GM21825 (cell line): Measurements from ENCODE around the gene FES.
A peak's percentile ranks its signal among the peaks of the same experiment; 100 is the strongest.

Source experiments
- ATAC-seq: cut with Tn5 transposase; IDR thresholded peaks from one replicate; pipeline ENCODE4 v1.9.1; 2021; ENCODE audit warnings: mild to moderate bottlenecking, moderate library complexity; ENCODE audit not compliant: unreplicated experiment

FES gene

DNA sequence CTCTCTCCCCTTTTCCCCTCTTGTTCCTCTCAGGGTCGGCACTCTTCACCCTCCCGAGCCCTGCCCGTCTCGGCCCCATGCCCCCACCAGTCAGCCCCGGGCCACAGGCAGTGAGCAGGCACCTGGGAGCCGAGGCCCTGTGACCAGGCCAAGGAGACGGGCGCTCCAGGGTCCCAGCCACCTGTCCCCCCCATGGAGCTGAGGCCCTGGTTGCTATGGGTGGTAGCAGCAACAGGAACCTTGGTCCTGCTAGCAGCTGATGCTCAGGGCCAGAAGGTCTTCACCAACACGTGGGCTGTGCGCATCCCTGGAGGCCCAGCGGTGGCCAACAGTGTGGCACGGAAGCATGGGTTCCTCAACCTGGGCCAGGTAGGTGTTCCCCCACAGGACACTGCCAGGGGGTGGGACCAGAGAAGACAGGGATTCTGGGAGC lies 8.7 kb upstream of the FES start:
- no peak for ATAC-seq

DNA sequence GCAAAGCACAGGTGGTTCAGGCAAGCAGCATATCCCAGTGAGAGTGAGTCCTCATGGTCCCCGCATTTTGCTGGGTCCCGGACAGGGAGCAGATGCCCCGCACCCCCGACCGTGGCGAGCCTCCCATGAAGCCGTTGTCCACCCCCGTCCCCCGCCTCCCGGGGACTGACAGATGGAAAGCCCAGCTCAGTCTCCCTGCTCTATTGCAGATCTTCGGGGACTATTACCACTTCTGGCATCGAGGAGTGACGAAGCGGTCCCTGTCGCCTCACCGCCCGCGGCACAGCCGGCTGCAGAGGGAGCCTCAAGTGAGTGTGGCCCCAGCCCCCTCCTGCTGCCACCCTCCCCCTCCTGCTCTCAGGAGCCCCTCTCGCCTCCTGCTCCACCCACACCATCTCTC lies 8.3 kb upstream of the FES start:
- ATAC-seq = no peak

DNA sequence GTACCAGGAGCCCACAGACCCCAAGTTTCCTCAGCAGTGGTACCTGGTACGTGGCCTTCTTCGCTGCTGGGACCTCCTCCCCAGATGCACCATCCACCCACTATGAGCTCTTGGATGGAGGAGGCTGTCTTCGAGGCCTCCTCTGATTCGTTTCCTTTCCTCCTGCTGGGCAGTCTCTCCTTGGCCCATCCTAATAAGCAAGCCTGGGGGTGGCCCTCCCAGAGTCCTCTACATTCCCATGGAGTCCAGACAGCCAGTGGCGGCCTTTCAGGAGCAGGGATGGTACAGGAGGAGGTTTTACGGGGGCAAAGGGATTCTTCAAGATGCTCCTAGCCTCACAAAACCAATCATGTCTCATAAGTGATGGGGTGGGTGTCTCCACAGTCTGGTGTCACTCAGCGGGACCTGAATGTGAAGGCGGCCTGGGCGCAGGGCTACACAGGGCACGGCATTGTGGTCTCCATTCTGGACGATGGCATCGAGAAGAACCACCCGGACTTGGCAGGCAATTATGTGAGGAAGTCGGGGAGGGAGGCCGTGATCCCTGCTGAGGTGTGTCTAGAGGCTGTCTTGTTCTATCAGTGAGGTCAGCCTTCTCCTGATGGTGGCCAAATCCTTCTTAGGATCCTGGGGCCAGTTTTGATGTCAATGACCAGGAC lies 7.7 kb upstream of the FES start:
- ATAC-seq = no peak

DNA sequence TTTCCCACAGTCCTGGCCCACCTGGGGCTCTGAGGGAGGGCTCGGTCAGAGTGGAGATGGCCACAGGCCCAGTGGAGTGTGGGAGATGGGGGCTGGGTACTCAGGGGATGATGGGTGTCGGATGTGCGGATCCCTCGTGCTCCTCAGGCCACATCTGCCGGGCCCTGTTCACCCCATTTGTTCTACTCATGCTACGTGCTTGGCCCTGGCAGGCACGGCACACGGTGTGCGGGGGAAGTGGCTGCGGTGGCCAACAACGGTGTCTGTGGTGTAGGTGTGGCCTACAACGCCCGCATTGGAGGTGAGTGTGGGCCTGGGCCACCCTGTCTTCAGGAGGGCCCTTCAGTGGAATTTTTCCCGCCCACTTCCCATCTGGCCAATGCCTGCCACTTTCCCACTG lies 7.0 kb upstream of the FES start:
- ATAC-seq = no peak

DNA sequence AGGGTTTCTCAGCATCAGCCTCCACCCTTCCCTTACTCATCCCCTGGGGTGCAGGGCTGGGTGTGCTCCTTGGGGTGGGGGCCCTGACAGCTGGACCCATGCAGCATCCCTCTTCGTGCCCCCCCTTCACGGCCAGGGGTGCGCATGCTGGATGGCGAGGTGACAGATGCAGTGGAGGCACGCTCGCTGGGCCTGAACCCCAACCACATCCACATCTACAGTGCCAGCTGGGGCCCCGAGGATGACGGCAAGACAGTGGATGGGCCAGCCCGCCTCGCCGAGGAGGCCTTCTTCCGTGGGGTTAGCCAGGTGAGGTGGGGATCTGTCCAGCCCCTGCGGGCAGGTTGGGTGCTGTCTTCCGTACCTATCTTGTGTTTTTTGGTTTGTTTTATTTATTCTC lies 6.3 kb upstream of the FES start:
- no peak for ATAC-seq

DNA sequence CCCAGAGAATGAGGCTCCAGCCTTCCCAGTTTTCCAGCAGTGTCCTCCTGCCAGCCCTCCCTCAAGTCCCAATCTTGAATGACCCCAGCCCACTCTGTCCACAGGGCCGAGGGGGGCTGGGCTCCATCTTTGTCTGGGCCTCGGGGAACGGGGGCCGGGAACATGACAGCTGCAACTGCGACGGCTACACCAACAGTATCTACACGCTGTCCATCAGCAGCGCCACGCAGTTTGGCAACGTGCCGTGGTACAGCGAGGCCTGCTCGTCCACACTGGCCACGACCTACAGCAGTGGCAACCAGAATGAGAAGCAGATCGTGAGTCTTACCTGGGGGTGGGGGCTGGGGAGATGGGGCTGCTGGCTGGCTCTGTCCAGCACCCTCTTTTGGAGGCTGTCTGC lies 5.6 kb upstream of the FES start:
- no peak for ATAC-seq

DNA sequence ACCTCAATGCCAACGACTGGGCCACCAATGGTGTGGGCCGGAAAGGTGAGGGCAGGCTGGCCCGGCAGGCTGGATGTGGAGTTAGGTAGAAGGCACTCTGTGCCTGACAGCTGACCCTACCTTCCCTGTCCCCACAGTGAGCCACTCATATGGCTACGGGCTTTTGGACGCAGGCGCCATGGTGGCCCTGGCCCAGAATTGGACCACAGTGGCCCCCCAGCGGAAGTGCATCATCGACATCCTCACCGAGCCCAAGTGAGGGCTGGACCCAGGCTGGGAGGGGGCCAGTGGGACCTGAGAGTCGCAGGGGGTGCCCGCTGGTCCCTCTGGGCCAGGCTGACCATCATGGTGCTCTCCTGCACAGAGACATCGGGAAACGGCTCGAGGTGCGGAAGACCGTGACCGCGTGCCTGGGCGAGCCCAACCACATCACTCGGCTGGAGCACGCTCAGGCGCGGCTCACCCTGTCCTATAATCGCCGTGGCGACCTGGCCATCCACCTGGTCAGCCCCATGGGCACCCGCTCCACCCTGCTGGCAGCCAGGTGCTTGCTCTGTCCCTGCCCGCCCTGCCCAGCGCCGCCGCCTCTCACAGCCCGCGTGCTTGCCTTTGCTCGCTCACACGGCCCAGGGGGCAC lies 4.5 kb upstream of the FES start:
- no peak for ATAC-seq

DNA sequence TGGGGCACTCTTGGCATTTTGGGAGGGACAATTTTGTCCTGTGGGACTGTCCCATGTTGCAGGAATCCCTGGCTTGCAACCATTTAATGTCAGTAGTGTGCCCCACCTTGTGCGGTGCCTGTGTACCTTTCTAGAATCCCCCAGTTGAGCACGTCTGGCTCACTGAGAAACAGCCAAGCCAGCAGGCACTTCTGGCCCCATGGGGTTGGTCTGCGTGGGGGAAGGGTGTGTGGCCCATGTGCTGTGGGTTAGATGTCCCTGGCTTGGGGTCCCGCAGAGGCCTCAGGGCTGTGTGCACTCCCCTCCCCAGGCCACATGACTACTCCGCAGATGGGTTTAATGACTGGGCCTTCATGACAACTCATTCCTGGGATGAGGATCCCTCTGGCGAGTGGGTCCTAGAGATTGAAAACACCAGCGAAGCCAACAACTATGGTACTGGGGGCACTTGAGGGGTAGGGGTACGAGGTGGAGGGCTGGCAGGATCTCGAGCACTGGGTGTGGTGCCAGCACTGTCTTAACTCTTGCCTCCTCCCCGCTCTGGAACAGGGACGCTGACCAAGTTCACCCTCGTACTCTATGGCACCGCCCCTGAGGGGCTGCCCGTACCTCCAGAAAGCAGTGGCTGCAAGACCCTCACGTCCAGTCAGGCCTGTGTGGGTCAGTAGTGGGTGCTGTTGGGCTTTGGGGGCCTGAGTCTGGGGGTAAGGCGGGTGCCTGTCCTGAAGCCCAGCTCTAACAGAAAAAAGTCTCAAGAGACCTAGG lies 3.7 kb upstream of the FES start:
- no peak for ATAC-seq

DNA sequence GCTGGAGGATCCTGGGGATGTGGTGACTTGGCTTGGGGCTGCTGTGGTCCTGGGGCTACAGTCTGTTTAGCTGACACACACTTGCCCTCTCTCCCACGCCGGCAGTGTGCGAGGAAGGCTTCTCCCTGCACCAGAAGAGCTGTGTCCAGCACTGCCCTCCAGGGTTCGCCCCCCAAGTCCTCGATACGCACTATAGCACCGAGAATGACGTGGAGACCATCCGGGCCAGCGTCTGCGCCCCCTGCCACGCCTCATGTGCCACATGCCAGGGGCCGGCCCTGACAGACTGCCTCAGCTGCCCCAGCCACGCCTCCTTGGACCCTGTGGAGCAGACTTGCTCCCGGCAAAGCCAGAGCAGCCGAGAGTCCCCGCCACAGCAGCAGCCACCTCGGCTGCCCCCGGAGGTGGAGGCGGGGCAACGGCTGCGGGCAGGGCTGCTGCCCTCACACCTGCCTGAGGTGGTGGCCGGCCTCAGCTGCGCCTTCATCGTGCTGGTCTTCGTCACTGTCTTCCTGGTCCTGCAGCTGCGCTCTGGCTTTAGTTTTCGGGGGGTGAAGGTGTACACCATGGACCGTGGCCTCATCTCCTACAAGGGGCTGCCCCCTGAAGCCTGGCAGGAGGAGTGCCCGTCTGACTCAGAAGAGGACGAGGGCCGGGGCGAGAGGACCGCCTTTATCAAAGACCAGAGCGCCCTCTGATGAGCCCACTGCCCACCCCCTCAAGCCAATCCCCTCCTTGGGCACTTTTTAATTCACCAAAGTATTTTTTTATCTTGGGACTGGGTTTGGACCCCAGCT lies 2.9 kb upstream of the FES start:
- no peak for ATAC-seq

DNA sequence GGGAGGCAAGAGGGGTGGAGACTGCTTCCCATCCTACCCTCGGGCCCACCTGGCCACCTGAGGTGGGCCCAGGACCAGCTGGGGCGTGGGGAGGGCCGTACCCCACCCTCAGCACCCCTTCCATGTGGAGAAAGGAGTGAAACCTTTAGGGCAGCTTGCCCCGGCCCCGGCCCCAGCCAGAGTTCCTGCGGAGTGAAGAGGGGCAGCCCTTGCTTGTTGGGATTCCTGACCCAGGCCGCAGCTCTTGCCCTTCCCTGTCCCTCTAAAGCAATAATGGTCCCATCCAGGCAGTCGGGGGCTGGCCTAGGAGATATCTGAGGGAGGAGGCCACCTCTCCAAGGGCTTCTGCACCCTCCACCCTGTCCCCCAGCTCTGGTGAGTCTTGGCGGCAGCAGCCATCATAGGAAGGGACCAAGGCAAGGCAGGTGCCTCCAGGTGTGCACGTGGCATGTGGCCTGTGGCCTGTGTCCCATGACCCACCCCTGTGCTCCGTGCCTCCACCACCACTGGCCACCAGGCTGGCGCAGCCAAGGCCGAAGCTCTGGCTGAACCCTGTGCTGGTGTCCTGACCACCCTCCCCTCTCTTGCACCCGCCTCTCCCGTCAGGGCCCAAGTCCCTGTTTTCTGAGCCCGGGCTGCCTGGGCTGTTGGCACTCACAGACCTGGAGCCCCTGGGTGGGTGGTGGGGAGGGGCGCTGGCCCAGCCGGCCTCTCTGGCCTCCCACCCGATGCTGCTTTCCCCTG lies 2.2 kb upstream of the FES start:
- ATAC-seq = no peak

DNA sequence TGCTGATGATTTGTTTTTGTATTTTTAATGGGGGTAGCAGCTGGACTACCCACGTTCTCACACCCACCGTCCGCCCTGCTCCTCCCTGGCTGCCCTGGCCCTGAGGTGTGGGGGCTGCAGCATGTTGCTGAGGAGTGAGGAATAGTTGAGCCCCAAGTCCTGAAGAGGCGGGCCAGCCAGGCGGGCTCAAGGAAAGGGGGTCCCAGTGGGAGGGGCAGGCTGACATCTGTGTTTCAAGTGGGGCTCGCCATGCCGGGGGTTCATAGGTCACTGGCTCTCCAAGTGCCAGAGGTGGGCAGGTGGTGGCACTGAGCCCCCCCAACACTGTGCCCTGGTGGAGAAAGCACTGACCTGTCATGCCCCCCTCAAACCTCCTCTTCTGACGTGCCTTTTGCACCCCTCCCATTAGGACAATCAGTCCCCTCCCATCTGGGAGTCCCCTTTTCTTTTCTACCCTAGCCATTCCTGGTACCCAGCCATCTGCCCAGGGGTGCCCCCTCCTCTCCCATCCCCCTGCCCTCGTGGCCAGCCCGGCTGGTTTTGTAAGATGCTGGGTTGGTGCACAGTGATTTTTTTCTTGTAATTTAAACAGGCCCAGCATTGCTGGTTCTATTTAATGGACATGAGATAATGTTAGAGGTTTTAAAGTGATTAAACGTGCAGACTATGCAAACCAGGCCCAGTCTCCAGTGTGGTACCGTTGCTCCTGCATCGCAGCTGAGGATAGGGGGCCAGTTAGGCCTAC lies 1.4 kb upstream of the FES start:
- ATAC-seq = no peak

DNA sequence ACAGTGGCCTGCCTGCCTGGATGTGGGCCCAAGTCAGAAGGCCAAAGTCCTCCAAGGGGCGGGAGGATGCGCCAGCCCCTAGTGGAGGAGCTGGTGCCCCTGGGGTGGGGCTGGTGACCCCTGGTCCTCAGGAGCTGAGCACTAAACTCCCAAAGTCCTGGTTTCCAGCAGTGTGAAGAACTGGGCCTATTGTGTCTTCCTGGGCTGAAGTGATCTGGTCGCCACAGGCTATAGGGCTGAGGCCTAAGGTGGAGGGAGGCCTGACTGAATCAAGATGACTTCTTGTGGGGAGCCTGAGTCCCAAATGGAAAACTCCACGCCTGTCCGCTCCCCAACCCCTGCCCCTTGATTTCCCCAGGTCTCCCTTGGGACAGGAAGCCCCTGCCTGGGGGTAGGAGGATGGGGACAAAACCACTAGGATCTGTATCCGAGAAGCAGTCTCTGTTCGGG lies 753 bp upstream of the FES start:
- no peak for ATAC-seq

DNA sequence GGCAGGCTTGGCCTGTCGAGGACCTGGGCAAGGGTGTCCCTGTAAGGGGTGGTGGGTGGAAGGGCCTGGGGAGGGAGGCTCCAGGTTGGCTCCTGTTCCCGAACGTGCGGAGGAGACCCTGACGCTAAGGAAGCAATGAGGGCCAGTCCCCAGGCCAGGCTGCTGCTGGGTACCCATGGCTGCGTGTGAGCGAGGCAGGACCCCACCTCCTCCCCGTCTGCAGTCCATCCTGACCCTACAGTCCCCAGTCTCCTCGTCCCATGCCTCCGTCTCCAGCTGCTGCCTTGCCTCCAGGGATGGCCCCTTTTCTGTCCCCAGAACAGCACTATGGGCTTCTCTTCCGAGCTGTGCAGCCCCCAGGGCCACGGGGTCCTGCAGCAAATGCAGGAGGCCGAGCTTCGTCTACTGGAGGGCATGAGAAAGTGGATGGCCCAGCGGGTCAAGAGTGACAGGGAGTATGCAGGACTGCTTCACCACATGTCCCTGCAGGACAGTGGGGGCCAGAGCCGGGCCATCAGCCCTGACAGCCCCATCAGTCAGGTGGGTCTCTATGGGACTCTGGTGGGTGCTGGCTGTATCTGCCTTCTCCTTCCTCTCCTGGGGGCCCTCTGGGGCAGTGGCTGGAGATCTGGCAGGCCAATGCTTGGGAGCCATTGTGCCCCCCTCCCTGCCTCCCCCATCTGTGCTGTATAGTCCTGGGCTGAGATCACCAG lies 571 bp downstream of the FES start:
- ATAC-seq = no peak

DNA sequence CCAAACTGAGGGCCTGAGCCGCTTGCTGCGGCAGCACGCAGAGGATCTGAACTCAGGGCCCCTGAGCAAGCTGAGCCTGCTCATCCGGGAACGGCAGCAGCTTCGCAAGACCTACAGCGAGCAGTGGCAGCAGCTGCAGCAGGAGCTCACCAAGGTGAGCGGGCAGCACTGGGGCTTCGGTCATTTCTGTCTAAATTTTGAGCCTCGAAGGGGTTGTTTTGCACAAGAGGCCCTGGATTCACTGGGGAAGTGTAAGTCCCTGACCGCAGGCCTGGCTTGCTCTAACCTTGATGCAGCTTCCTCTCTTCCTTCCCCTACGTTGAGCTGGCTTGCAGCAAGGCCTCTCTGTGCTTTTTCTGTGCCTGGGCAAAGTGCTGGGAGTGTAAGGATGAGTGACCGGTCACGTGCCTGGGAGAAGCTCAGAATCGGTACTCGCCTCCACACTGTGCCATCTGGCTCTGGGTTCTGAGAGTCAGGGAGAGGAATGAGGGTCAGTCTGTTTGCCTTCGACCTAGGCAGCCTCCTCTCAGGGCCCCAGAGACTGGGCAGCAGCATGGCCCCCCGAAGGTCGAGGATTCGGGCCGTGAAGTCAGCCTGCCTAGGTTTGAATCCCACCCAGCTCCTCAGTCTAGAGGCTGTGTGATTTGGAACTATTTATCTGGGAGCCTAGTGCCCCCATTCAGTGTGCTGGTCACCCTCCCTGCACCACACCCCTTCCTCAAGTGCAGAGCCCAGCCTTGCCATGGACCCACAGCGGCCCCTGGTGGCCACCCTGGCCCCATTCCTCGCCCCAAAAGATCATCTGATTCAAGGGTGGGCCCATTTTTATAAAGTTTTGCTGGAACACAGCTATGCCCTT lies 1.4 kb downstream of the FES start:
- ATAC-seq = peak; percentile 37

DNA sequence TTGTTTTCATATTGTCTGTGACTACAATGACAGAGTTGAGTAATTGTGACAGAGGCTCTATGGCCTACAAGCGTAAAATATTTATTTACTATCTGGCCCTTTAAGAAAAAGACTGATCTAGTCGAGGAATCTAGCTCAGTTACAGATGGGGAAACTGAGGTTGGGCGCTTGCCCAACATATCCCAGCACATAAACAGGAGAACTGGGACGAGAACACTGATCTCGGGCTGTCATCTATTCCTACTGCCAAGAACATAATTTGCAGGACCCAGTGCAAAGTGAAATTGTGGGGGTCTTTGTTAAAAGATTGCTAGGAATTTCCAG lies 1.9 kb downstream of the FES start:
- ATAC-seq = no peak

DNA sequence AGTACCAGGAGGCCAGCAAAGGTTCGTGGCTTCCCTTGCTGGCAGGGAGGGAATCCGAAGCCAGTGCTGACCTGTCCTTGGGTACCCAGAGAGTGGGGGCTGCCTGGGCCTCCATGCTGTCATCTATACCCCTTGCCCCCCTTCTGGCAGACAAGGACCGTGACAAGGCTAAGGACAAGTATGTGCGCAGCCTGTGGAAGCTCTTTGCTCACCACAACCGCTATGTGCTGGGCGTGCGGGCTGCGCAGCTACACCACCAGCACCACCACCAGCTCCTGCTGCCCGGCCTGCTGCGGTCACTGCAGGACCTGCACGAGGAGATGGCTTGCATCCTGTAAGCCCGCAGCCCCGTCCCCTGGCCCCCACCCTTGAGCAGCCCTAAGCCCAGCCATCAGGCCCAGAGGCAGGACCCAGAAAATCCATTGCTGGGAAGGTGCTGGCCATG lies 2.8 kb downstream of the FES start:
- ATAC-seq = no peak

DNA sequence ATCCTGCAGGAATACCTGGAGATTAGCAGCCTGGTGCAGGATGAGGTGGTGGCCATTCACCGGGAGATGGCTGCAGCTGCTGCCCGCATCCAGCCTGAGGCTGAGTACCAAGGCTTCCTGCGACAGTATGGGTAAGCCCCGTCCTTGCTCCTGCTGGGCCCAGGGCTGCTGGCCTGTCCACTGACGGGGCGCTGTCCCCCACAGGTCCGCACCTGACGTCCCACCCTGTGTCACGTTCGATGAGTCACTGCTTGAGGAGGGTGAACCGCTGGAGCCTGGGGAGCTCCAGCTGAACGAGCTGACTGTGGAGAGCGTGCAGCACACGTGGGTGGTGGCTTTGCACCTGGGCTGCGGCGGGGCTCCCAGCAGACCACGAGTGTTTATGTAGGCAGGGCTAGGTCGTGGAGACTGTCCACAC lies 5.0 kb downstream of the FES start:
- ATAC-seq = no peak

DNA sequence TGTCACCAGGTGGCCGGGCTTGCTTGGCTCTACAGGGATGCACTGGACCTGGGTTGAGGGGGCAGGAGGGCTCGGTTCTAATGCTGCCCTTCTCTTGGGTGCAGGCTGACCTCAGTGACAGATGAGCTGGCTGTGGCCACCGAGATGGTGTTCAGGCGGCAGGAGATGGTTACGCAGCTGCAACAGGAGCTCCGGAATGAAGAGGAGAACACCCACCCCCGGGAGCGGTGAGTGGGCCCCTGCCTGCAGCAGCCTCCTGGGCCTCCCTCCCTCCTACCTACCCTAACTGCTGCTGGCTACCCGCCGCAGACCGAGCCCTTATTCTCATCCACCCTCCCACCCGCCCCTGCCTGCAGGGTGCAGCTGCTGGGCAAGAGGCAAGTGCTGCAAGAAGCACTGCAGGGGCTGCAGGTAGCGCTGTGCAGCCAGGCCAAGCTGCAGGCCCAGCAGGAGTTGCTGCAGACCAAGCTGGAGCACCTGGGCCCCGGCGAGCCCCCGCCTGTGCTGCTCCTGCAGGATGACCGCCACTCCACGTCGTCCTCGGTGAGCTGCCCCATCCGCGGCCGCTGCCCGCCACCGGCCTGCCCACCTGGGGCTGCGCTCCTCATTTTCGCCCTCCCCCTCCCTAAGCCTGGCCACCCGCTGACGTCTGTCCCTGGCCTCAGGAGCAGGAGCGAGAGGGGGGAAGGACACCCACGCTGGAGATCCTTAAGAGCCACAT lies 5.6 kb downstream of the FES start:
- no peak for ATAC-seq
